Mammary epithelial cell (primary cell): ENCODE measurements around the gene PAFAH1B2.

Experiments used
- CTCF ChIP-seq, 2 donors: IDR thresholded peaks in 1 of 2; conservative IDR thresholded peaks in 1 of 2; 2 replicates each; pipeline ENCODE4 v1.5.1; 2011 to 2012; ENCODE audit warnings: inconsistent platforms in 2 of 2, low read length in 2 of 2, mild to moderate bottlenecking in 2 of 2, control low read depth in 1 of 2, low read depth in 1 of 2; ENCODE audit not compliant: insufficient read depth in 1 of 2; ENCODE audit errors: extremely low read depth in 1 of 2
- EZH2 ChIP-seq: IDR thresholded peaks from 2 replicates; pipeline ENCODE4 v1.6.1; 2012; ENCODE audit warnings: low read length, inconsistent platforms, borderline replicate concordance

DNA sequence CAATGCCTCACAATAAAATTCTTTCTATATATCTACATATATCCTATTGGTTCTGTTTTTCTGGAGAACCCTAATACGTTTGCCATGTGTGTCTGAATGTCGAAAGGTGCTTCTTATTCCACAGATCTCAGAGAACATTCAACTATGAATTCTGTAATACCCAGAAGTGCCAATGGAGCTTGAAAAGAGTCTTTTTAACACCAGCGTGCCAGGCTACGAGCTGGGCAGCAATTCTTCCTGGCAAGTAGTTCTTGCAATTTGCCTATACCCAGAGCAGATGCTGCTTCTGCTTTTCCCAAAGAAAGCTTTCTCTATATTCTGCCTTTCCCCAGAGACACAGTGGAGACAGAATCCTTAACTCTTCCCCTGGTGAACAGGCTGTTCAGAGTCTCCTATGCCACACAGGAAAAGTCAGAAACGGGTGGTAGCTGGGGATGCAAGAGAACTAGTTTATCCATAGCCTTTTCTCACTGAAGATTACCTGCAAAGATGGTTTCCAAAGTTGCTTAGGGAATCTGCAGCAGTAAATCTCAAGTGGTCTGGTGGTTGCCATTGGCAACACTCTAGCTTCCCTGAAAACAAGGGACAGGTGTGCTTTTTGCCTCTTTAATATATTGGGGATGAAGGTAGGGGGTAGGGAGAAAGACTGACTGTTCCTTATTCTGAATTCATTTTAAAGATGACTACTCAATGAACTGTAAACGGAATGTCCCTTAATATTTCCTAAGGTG is 16.8 kb upstream of the PAFAH1B2 start:
- no peak for TF ChIP-seq EZH2
- no peak for TF ChIP-seq CTCF (conservative IDR thresholded peaks at IDR 0.05 in 1 of 2, IDR thresholded peaks at IDR 0.05 in 1 of 2; ENCODE audit: extremely low read depth in 1 of 2, insufficient read depth in 1 of 2, low read depth in 1 of 2, low read length in 2 of 2)
